GM18867 (cell line): ENCODE results near the gene PGM5.

ENCODE experiments used
- ATAC-seq: cut with Tn5 transposase; IDR thresholded peaks from one replicate; pipeline ENCODE4 v1.9.1; 2021; ENCODE audit warnings: mild to moderate bottlenecking, moderate library complexity; ENCODE audit not compliant: unreplicated experiment

Gene PGM5

DNA sequence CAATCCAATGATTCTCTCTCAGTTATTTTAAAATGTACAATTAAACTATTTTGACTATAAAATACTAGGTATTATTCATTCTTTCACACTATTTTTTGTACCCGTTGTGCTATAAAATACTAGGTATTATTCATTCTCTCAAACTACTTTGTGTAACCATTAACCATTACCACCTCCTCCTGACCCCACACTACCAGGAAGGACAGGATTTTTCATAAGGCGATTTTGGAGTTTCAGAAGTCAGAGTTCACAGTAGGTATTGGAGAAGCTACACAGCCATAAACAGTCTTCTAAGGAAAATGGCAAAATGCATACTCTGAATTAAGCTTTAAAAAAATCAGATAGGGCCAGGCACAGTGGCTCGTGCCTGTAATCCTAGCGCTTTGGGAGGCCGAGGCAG lies 219.4 kb downstream of the PGM5 start:
- ATAC-seq = no peak

- peak; percentile 64 for ATAC-seq
Observed at GRCh38 chr9:68577774-68578591, 221.6 kb downstream of the PGM5 start.
